Measurements from ENCODE around the gene RPL35. TPM values are rescaled to one million over a fixed set of nuclear protein-coding genes. Genes with fewer than 3 reads are reported as not detected.

RPL35 gene
- total and polyA plus RNA-seq, 10 of the 15 experiments (the other 5 are each of a cell fraction or from before 2014, with no cell fraction given) = 2,572 to 6,300 (median 3,864) TPM

DNA sequence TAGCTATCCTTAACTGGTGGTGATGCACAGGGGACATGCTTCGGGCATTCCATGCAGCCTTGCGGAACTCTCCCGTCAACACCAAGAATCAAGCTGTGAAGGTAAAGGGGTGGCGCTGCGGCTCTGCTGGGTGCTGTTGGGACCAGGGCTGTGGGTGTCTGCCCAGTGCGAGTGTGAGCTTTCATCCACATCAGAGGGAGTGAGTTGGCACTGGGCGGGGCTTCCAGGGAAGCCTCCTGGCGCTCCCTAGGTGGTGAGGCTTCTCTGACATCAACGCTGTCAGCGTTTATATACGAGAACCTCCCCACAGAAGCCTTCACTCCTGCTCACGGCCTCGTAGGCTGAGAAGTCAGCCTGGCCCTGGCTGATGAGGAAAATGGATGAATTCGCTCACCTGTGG, 11.9 kb upstream of the RPL35 start:
- Histone ChIP-seq H3K4me1 (ENCODE audit: control insufficient read depth, insufficient read depth, low read length) (peaks cover 19% of the 10 kb centered on the region), H3K9me3 (replicated peaks; ENCODE audit: control insufficient read depth, insufficient read depth, low read length) (no peaks in the 10 kb centered on the region), H3K27ac (ENCODE audit: control insufficient read depth, insufficient read depth) (peak overlapping the region; percentile 94), H4K20me1 (ENCODE audit: control insufficient read depth, insufficient read depth) (peaks cover 5% of the 10 kb centered on the region), H3K27me3 (replicated peaks in 1 of 2; ENCODE audit: control insufficient read depth in 2 of 2, insufficient read depth in 2 of 2, low read length in 1 of 2) (no peaks in the 10 kb centered on the region), H3K36me3 (ENCODE audit: control insufficient read depth in 2 of 2, insufficient read depth in 2 of 2, low read length in 1 of 2) (peaks cover 31 to 37% of the 10 kb centered on the region in 2 experiments), H3K4me3 (peak overlapping the region; percentile 94; the same call in 1 of the 2 replicates), H3K4me2 (ENCODE audit: control insufficient read depth, insufficient read depth) (peak overlapping the region; percentile 74), H3K9ac (ENCODE audit: control insufficient read depth, insufficient read depth, low read length) (no peak overlapping the region), H2AFZ (ENCODE audit: control insufficient read depth, low read depth, low read length) (no peak overlapping the region), H3K79me2 (ENCODE audit: control insufficient read depth, insufficient read depth, low read length) (peaks cover 75% of the 10 kb centered on the region)
- 74% methylated on average over 14 of the region's 14 CpGs for WGBS (ENCODE audit: insufficient coverage, insufficient replicate concordance, low lambda C conversion rate, missing lambda C conversion rate)
- ChIA-PET POLR2A (interaction anchor here (5.8 kb wide), 1 partner anchor 12 kb away, joined by 92 read pairs; the partner anchor contains the start of genes ARPC5L and RPL35), SMC1A (ENCODE audit: uncharacterized antibody, unreplicated experiment) (interaction anchor here (1.2 to 2.2 kb wide), 3 partner anchors 21 to 273 kb away, joined by 3 to 11 read pairs (median 4); partner anchors contain the start of gene WDR38), CTCF (interaction anchor here (1.7 to 4.8 kb wide), 4 partner anchors 20 to 103 kb away, joined by 7 to 31 read pairs (median 18); partner anchors contain the start of genes NR6A1 and WDR38), RAD21 (ENCODE audit: unreplicated experiment) (interaction anchor here (1.1 to 1.3 kb wide), 2 partner anchors 14 to 213 kb away, joined by 3 to 5 read pairs; no protein-coding TSS in a partner anchor)
- DNase-seq (ENCODE audit: low read depth, low spot score) (no peak), ATAC-seq (no peak), FAIRE-seq (no peak)
- intact Hi-C loops (cut with micrococcal nuclease; ENCODE audit: unreplicated experiment) = loop anchor here (5.0 kb wide), 1 partner anchor 269 kb away; the partner anchor contains the start of gene SCAI
- TF ChIP-seq SUZ12 (IDR thresholded peaks at IDR 0.05; ENCODE audit: unreplicated experiment) (no peak), POLR2AphosphoS5 (IDR thresholded peaks at IDR 0.05; ENCODE audit: low read length) (peak; percentile 21; the same call in 1 of the 2 replicates), POLR2A (IDR thresholded peaks at IDR 0.05; ENCODE audit: low read depth, low read length) (peak; percentile 43; the same call in 1 of the 2 replicates), ZNF274 (IDR thresholded peaks at IDR 0.05; ENCODE audit: insufficient read depth, insufficient read length) (no peak)
- in situ Hi-C loops (cut with MboI) = loop anchor here (25.0 kb wide), 1 partner anchor 1961 kb away; the partner anchor contains the start of genes RC3H2 and ZBTB6
- no TSS peak for BruUV-seq (replicated peaks)

- peak; percentile 15 for ATAC-seq
- ChIA-PET POLR2A (interaction anchor here (0.7 to 5.8 kb wide), 4 partner anchors 10 to 22 kb away, joined by 3 to 92 read pairs (median 4); partner anchors contain the start of genes ARPC5L, RPL35 and WDR38), CTCF (interaction anchor here (0.7 to 4.8 kb wide), 8 partner anchors 9 to 271 kb away, joined by 3 to 31 read pairs (median 7); partner anchors contain the start of genes ARPC5L, RPL35 and WDR38), SMC1A (ENCODE audit: uncharacterized antibody, unreplicated experiment) (interaction anchor here (0.8 to 4.1 kb wide), 4 partner anchors 10 to 104 kb away, joined by 3 to 37 read pairs (median 3); partner anchors contain the start of genes ARPC5L and RPL35), RAD21 (ENCODE audit: unreplicated experiment) (interaction anchor here (1.0 to 2.3 kb wide), 8 partner anchors 9 to 272 kb away, joined by 3 to 28 read pairs (median 6); partner anchors contain the start of genes ARPC5L, NR6A1, RPL35 and SCAI)
- Histone ChIP-seq H2AFZ (ENCODE audit: control insufficient read depth, low read depth, low read length) (no peak overlapping the region), H3K36me3 (ENCODE audit: control insufficient read depth in 2 of 2, insufficient read depth in 2 of 2, low read length in 1 of 2) (peaks cover 20 to 23% of the 10 kb centered on the region in 2 experiments), H3K4me1 (ENCODE audit: control insufficient read depth, insufficient read depth, low read length) (peaks cover 19% of the 10 kb centered on the region), H3K27ac (ENCODE audit: control insufficient read depth, insufficient read depth) (peak overlapping the region; percentile 94), H3K4me2 (ENCODE audit: control insufficient read depth, insufficient read depth) (peak overlapping the region; percentile 74), H3K9me3 (replicated peaks; ENCODE audit: control insufficient read depth, insufficient read depth, low read length) (no peaks in the 10 kb centered on the region), H4K20me1 (ENCODE audit: control insufficient read depth, insufficient read depth) (peaks cover 5% of the 10 kb centered on the region), H3K9ac (ENCODE audit: control insufficient read depth, insufficient read depth, low read length) (peak overlapping the region; percentile 98), H3K27me3 (replicated peaks in 1 of 2; ENCODE audit: control insufficient read depth in 2 of 2, insufficient read depth in 2 of 2, low read length in 1 of 2) (no peaks in the 10 kb centered on the region), H3K79me2 (ENCODE audit: control insufficient read depth, insufficient read depth, low read length) (peaks cover 88% of the 10 kb centered on the region), H3K4me3 (peak overlapping the region; percentile 94)
- TF ChIP-seq POLR2A (IDR thresholded peaks at IDR 0.05; ENCODE audit: low read depth, low read length) = 0 out of 2 replicates have a peak, but pooled peaks have one; percentile 4
- peak; percentile 22; the same call in 1 of the 2 replicates for TF ChIP-seq SPI1 (IDR thresholded peaks at IDR 0.05; ENCODE audit: borderline replicate concordance, insufficient read depth, low read depth, low read length)
- no peak for TF ChIP-seq SMC3 (IDR thresholded peaks at IDR 0.05; ENCODE audit: borderline replicate concordance, low read length)
- no peak for TF ChIP-seq ATF2 (IDR thresholded peaks at IDR 0.05; ENCODE audit: low read length)
- TF ChIP-seq TCF12 (IDR thresholded peaks at IDR 0.05; ENCODE audit: low read depth, low read length) = no peak
- peak; percentile 78 for TF ChIP-seq ZSCAN29 (IDR thresholded peaks at IDR 0.05)
- TF ChIP-seq ZNF384 (IDR thresholded peaks at IDR 0.05; ENCODE audit: borderline replicate concordance, low read depth, low read length) = no peak
- TF ChIP-seq POLR2AphosphoS5 (IDR thresholded peaks at IDR 0.05; ENCODE audit: low read length) = peak; percentile 60
- no peak for TF ChIP-seq POLR2AphosphoS2 (IDR thresholded peaks at IDR 0.05; ENCODE audit: low read depth, low read length)
- no peak for TF ChIP-seq FOS (IDR thresholded peaks at IDR 0.05; ENCODE audit: borderline replicate concordance, extremely low read depth, insufficient read length)
- TF ChIP-seq CHD4 (IDR thresholded peaks at IDR 0.05) = no peak
- in situ Hi-C loops (cut with MboI) (loop anchor here (25.0 kb wide), 1 partner anchor 1959 kb away; the partner anchor contains the start of genes RC3H2 and ZBTB6), intact Hi-C loops (cut with micrococcal nuclease; ENCODE audit: unreplicated experiment) (loop anchor here (2.0 to 5.0 kb wide), 2 partner anchors 70 to 271 kb away; partner anchors contain the start of genes GOLGA1 and SCAI)
- no TSS peak for BruUV-seq (replicated peaks)
- DNase-seq (ENCODE audit: low read depth, low spot score) = no peak
- WGBS (ENCODE audit: insufficient coverage, insufficient replicate concordance, low lambda C conversion rate, missing lambda C conversion rate) = 6% methylated on average over 11 of the region's 11 CpGs
- FAIRE-seq = no peak
Measured at GRCh38 chr9:124871156-124871561, 9.4 kb upstream of the RPL35 start.

All from GM12878 (cell line).